ENCODE data around the gene FBN2. TPM values are rescaled to one million over a fixed set of nuclear protein-coding genes. Genes with fewer than 3 reads are reported as not detected.

The FBN2 gene
- total and polyA plus RNA-seq, 2 of the 4 experiments (the other 2 are of a cell fraction): 26.7 to 69.0 TPM

- no peak overlapping the region for H3K4me3 ChIP-seq (ENCODE audit: insufficient read depth, low read depth, low read length)
- ATAC-seq (ENCODE audit: low read depth): no peak
- H3K27me3 ChIP-seq (ENCODE audit: control insufficient read depth, insufficient read depth, low read length): no peaks in the 10 kb centered on the region
- intact Hi-C loops (cut with micrococcal nuclease): no loop called here
- no peak for TF ChIP-seq CHD1 (IDR thresholded peaks at IDR 0.05; ENCODE audit: low read depth, low read length)
- no peak for TF ChIP-seq RAD21 (IDR thresholded peaks at IDR 0.05; ENCODE audit: low read length)
- TF ChIP-seq RFX5 (IDR thresholded peaks at IDR 0.05; ENCODE audit: low read depth, low read length): no peak
- TF ChIP-seq ELK1 (IDR thresholded peaks at IDR 0.05; ENCODE audit: borderline replicate concordance, low read depth, low read length): no peak
- no peak for TF ChIP-seq USF2 (IDR thresholded peaks at IDR 0.05; ENCODE audit: low read depth, low read length)
- no peak overlapping the region for H4K91ac ChIP-seq (ENCODE audit: insufficient read depth, low read depth, low read length)
- dilution Hi-C loops (cut with HindIII; ENCODE audit: low sequenced_read_pairs, unreplicated experiment): no loop called here
- H4K20me1 ChIP-seq (ENCODE audit: insufficient read depth, low read length): no peaks in the 10 kb centered on the region; the same call in 1 of the 2 replicates
- no peak overlapping the region for H3K56ac ChIP-seq (ENCODE audit: extremely low read depth, insufficient read depth, low read length)
- H3K9me3 ChIP-seq (ENCODE audit: control insufficient read depth, insufficient read depth, low read length): no peaks in the 10 kb centered on the region
- POLR2A ChIA-PET (ENCODE audit: unreplicated experiment): no interaction called here
- H3K79me1 ChIP-seq (ENCODE audit: low read depth in 1 of 2, low read length in 2 of 2): peaks cover 2 to 13% of the 10 kb centered on the region in 2 experiments; a peak in 2 of 4 replicates
- H2AK5ac ChIP-seq (ENCODE audit: low read depth, low read length): no peak overlapping the region
- no peak overlapping the region for H3K9ac ChIP-seq (ENCODE audit: low read depth, low read length)
- no peak overlapping the region for H4K8ac ChIP-seq (ENCODE audit: low read depth in 2 of 2, low read length in 2 of 2)
- H3K36me3 ChIP-seq (ENCODE audit: control insufficient read depth, insufficient read depth, low read length): peaks cover 4% of the 10 kb centered on the region; the same call in 1 of the 2 replicates
- no peak for DNase-seq
- H4K5ac ChIP-seq (ENCODE audit: low read depth, low read length): no peak overlapping the region
- H3K9me1 ChIP-seq (ENCODE audit: insufficient read depth, low read length): no peaks in the 10 kb centered on the region; the same call in 1 of the 2 replicates
- no peak overlapping the region for H2BK5ac ChIP-seq (ENCODE audit: low read depth, low read length, poor library complexity, severe bottlenecking)
- no peaks in the 10 kb centered on the region; the same call in 1 of the 2 replicates for H3K4me1 ChIP-seq (ENCODE audit: control insufficient read depth, insufficient read depth, low read length)
- BruUV-seq (replicated peaks): no TSS peak
- in situ Hi-C loops (cut with MboI; ENCODE audit: low sequenced_read_pairs): loop anchor here (25.0 kb wide), 1 partner anchor 916 kb away; no protein-coding TSS in a partner anchor
- H2AK9ac ChIP-seq (replicated peaks; ENCODE audit: low read depth, low read length, poor library complexity): no peak overlapping the region
- H2AFZ ChIP-seq (replicated peaks; ENCODE audit: low read length, poor library complexity): no peak overlapping the region
- H3K23ac ChIP-seq (ENCODE audit: low read depth, low read length): no peak overlapping the region
- no peak overlapping the region for H3K27ac ChIP-seq (ENCODE audit: insufficient read depth, low read length)
- WGBS, 2 experiments (ENCODE audit: extremely low coverage in 2 of 2, insufficient read length in 1 of 2): no CpG with 5 or more reads among the region's 5 CpGs
- no peak overlapping the region for H3K4me2 ChIP-seq (ENCODE audit: low read depth, low read length)
- H2BK15ac ChIP-seq (ENCODE audit: low read depth, low read length): no peak overlapping the region
- no peak overlapping the region for H3K18ac ChIP-seq (ENCODE audit: low read depth, low read length)
- no peak overlapping the region for H2BK120ac ChIP-seq (ENCODE audit: low read depth, low read length)
- H3K4ac ChIP-seq (ENCODE audit: low read depth, low read length): no peak overlapping the region
- H2BK20ac ChIP-seq (ENCODE audit: low read depth, low read length): no peak overlapping the region
- CTCF ChIA-PET: no interaction called here
- H3K14ac ChIP-seq (replicated peaks; ENCODE audit: low read depth, low read length): no peak overlapping the region
These were observed 60.1 kb downstream of the FBN2 start for GRCh38 chr5:128477944-128478343.
